ENCODE data around the gene JAM3.
"Not testable (repeated sequence)": the region's sequence is repeated elsewhere in the genome, so short reads cannot be mapped to it uniquely, and the experiment has no call there.

The JAM3 gene

GRCh38 chr11:134062265-134063123 lies 6.4 kb upstream of the JAM3 start:
- no peak for DNase-seq (ENCODE audit: low spot score)

- DNase-seq (ENCODE audit: low spot score): no peak
These were observed 5.8 kb upstream of the JAM3 start for GRCh38 chr11:134063124-134063495.

GRCh38 chr11:134063991-134064747 lies 4.7 kb upstream of the JAM3 start:
- DNase-seq (ENCODE audit: low spot score): no peak

GRCh38 chr11:134065381-134065780 lies 3.5 kb upstream of the JAM3 start:
- no peak for DNase-seq (ENCODE audit: low spot score)

- no peak for DNase-seq (ENCODE audit: low spot score)
These were observed 1.7 kb upstream of the JAM3 start for GRCh38 chr11:134066943-134067885.

- DNase-seq (ENCODE audit: low spot score): no peak
These were observed 812 bp downstream of the JAM3 start for GRCh38 chr11:134069426-134070341.

- DNase-seq (ENCODE audit: low spot score): no peak
These were observed 1.5 kb downstream of the JAM3 start for GRCh38 chr11:134070342-134070845.

GRCh38 chr11:134071306-134071705 lies 2.4 kb downstream of the JAM3 start:
- no peak for DNase-seq (ENCODE audit: low spot score)

- no peak for DNase-seq (ENCODE audit: low spot score)
These were observed 3.0 kb downstream of the JAM3 start for GRCh38 chr11:134071766-134072402.

GRCh38 chr11:134072844-134073243 lies 4.0 kb downstream of the JAM3 start:
- DNase-seq (ENCODE audit: low spot score): no peak

GRCh38 chr11:134074346-134074745 lies 5.5 kb downstream of the JAM3 start:
- no peak for DNase-seq (ENCODE audit: low spot score)

GRCh38 chr11:134074766-134075165 lies 5.9 kb downstream of the JAM3 start:
- no peak for DNase-seq (ENCODE audit: low spot score)

- DNase-seq (ENCODE audit: low spot score): no peak
These were observed 10.4 kb downstream of the JAM3 start for GRCh38 chr11:134079317-134079716.

- DNase-seq (ENCODE audit: low spot score): not testable (repeated sequence)
These were observed 12.4 kb downstream of the JAM3 start for GRCh38 chr11:134081258-134081657.

GRCh38 chr11:134082990-134083389 lies 14.1 kb downstream of the JAM3 start:
- no peak for DNase-seq (ENCODE audit: low spot score)

- DNase-seq (ENCODE audit: low spot score): no peak
These were observed 17.5 kb downstream of the JAM3 start for GRCh38 chr11:134086376-134086775.

- not testable (repeated sequence) for DNase-seq (ENCODE audit: low spot score)
These were observed 23.1 kb downstream of the JAM3 start for GRCh38 chr11:134092006-134092405.

GRCh38 chr11:134097166-134097565 lies 28.3 kb downstream of the JAM3 start:
- no peak for DNase-seq (ENCODE audit: low spot score)

- DNase-seq (ENCODE audit: low spot score): no peak
These were observed 29.8 kb downstream of the JAM3 start for GRCh38 chr11:134098566-134099184.

GRCh38 chr11:134100171-134100570 lies 31.3 kb downstream of the JAM3 start:
- no peak for DNase-seq (ENCODE audit: low spot score)

Data from LoVo (cell line).